Esophagus squamous epithelium (tissue), 4 donors: ENCODE data around the gene EVA1A.

ENCODE experiments used
- CTCF ChIP-seq, 6 experiments: fragments of 450-650 bp in 4 of 6; fragments of 200-600 bp in 2 of 6; sonication (generic) in 2 of 6; IDR thresholded peaks; one replicate each; pipeline ENCODE4 v1.5.1; 2016 to 2019; ENCODE audit warnings: antibody characterized with exemption in 6 of 6, mild to moderate bottlenecking in 4 of 6, moderate library complexity in 4 of 6
- POLR2A ChIP-seq, 4 donors: fragments of 450-650 bp; IDR thresholded peaks; one replicate each; pipeline ENCODE4 v1.6.1; 2017; ENCODE audit warnings: antibody characterized with exemption in 4 of 4, mild to moderate bottlenecking in 4 of 4, moderate library complexity in 3 of 4

GRCh38 chr2:75589391-75590105, 28.8 kb upstream of the EVA1A start:
- TF ChIP-seq POLR2A (IDR thresholded peaks at IDR 0.05) (no peak), CTCF (IDR thresholded peaks at IDR 0.05) (no peak)
